ENCODE results near the gene STAT3. TPM values are rescaled to one million over a fixed set of nuclear protein-coding genes. Genes with fewer than 3 reads are reported as not detected.
"Not testable (repeated sequence)": the region's sequence is repeated elsewhere in the genome, so short reads cannot be mapped to it uniquely, and the experiment has no call there.

The STAT3 gene
- total and polyA plus RNA-seq, 8 donors = 31.3 to 207 (median 104) TPM

DNA sequence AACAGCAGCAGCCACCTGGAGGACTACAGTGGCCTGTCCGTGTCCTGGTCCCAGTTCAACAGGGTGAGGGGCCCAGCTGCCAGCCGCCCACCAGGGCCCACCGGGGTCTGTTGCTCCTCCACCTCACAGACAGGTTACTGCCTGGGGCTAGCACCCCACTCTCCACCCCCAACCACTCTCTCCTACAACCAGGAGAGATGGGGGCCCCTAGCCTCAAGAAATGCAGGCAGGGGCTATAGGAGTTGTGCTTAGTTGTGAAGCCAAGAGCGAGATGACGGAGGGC is 81.9 kb downstream of the STAT3 start:
- no peaks in the 10 kb centered on the region for H3K9me3 ChIP-seq
- peaks cover 44 to 100% (median 99%) of the 10 kb centered on the region in 4 donors for H3K36me3 ChIP-seq
- H3K4me3 ChIP-seq = no peak overlapping the region
- H3K4me1 ChIP-seq = peaks cover 8 to 25% (median 16%) of the 10 kb centered on the region in 4 donors
- 95 to 98% (median 97%) methylated on average over 5 of the region's 5 CpGs for WGBS, 5 donors
- TF ChIP-seq CTCF (IDR thresholded peaks at IDR 0.05) = no peak
- TF ChIP-seq POLR2A (IDR thresholded peaks at IDR 0.05) = no peak
- TF ChIP-seq EP300 (IDR thresholded peaks at IDR 0.05) = no peak
- TF ChIP-seq POLR2AphosphoS5 (IDR thresholded peaks at IDR 0.05) = no peak
- DNase-seq = no peak
- intact Hi-C loops (cut with DNase I; ENCODE audit: low total_unique reads) = no loop called here
- H3K27ac ChIP-seq = no peak overlapping the region
- no peaks in the 10 kb centered on the region for H3K27me3 ChIP-seq

DNA sequence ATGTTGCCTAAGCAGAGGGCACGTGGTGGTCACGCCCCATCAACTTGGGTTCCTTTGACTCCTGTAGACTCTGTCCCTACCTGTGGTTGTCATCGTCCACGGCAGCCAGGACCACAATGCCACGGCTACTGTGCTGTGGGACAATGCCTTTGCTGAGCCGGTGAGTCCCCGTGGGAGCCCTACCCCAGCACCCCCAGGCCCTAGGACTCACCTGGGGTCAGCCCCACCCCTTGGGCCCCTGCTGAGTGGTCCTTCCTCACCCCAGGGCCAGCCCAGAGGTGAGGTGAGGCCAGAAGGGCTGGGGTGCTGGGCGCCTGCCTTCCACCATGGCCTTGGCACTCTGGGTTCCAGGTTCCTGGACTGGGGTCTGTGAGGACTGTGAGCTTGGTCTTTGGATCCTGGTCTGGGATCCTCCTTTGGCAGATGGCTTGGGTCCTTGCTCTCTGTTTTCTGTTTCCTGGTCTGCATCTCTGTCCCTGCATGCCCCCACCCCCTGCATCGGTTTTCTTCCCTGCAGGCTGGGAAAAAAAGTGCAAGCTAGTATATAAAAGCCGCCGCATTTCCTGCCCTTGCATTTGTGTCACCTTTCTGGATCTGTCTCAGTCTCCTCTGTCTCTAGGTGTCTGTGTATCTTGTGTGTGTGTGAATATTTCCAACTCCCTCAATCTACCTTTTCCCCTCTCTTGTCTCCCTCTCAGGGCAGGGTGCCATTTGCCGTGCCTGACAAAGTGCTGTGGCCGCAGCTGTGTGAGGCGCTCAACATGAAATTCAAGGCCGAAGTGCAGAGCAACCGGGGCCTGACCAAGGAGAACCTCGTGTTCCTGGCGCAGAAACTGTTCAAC is 82.5 kb downstream of the STAT3 start:
- H3K4me1 ChIP-seq = peaks cover 3 to 19% (median 11%) of the 10 kb centered on the region in 4 donors
- peaks cover 45 to 100% (median 100%) of the 10 kb centered on the region in 4 donors for H3K36me3 ChIP-seq
- no peaks in the 10 kb centered on the region for H3K9me3 ChIP-seq
- no peak for TF ChIP-seq POLR2AphosphoS5 (IDR thresholded peaks at IDR 0.05)
- TF ChIP-seq EP300 (IDR thresholded peaks at IDR 0.05) = no peak
- no peak for TF ChIP-seq CTCF (IDR thresholded peaks at IDR 0.05)
- TF ChIP-seq POLR2A (IDR thresholded peaks at IDR 0.05) = no peak
- H3K27ac ChIP-seq = no peak overlapping the region
- H3K27me3 ChIP-seq = no peaks in the 10 kb centered on the region
- no peak overlapping the region for H3K4me3 ChIP-seq
- no peak for DNase-seq
- WGBS, 5 donors = 85 to 92% (median 86%) methylated on average over 13 to 18 of the region's 18 CpGs
- intact Hi-C loops (cut with DNase I; ENCODE audit: low total_unique reads) = no loop called here

DNA sequence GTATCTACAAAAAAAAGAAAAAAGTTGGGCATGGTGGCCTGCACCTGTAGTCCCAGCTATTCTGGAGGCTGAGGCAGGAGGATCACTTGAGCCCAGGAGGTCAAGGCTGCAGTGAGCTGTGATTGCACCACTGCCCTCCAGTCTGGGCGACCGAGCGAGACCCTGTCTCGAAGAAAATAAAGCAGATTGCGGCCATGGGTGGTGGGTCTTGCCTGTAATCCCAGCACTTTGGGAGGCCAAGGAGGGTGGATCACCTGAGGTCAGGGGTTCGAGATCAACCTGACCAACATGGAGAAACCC is 83.3 kb downstream of the STAT3 start:
- H3K27me3 ChIP-seq; H3K9me3 ChIP-seq; DNase-seq; intact Hi-C loops (cut with DNase I; ENCODE audit: low total_unique reads); H3K4me3 ChIP-seq; H3K27ac ChIP-seq: not testable (repeated sequence)
- WGBS, 5 donors = 93 to 99% (median 99%) methylated on average over 6 of the region's 6 CpGs
- Histone ChIP-seq H3K4me1 (peaks cover 0 to 12% (median 5%) of the 10 kb centered on the region in 4 donors), H3K36me3 (peaks cover 41 to 100% (median 99%) of the 10 kb centered on the region in 4 donors)

DNA sequence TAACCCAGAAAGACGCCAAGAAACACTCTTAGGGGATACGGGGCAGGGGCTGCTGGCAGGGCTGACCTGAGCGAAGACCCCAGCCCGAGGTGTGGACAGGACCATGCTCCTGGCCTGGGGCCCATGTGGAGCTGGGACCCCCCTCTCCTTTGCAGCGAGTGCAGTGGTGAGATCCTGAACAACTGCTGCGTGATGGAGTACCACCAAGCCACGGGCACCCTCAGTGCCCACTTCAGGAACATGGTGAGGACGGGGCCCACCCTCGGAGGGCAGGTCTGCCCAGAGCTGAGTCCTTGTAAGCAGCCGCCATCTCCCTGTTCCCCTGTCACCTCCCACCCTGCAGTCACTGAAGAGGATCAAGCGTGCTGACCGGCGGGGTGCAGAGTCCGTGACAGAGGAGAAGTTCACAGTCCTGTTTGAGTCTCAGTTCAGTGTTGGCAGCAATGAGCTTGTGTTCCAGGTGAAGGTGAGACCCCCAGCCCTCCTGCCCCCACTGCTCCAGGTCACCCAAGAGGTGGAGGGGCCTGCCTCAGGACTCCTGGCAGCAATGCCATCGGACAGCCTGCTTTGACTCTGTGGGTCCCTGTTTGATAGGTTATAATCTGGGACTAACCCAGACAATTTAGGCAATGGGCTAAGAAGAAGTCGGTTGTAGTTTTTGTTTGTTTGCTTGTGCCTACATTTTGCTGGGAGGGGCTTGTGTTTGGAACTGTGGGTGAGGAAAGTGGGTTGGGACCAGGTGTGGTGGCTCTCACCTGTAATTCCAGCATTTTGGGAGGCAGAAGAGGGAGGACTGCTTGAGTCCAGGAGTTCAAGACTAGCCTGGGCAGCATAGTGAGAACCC is 83.8 kb downstream of the STAT3 start:
- peaks cover 0 to 6% (median 2%) of the 10 kb centered on the region in 4 donors for H3K4me1 ChIP-seq
- H3K27ac ChIP-seq = no peak overlapping the region
- no peak for TF ChIP-seq POLR2A (IDR thresholded peaks at IDR 0.05)
- no peak for TF ChIP-seq POLR2AphosphoS5 (IDR thresholded peaks at IDR 0.05)
- TF ChIP-seq CTCF (IDR thresholded peaks at IDR 0.05) = no peak
- TF ChIP-seq EP300 (IDR thresholded peaks at IDR 0.05) = no peak
- WGBS, 5 donors = 92 to 96% (median 95%) methylated on average over 16 of the region's 16 CpGs
- intact Hi-C loops (cut with DNase I; ENCODE audit: low total_unique reads) = no loop called here
- peaks cover 43 to 97% (median 95%) of the 10 kb centered on the region in 4 donors for H3K36me3 ChIP-seq
- DNase-seq = no peak
- no peak overlapping the region for H3K4me3 ChIP-seq
- no peaks in the 10 kb centered on the region for H3K27me3 ChIP-seq
- no peaks in the 10 kb centered on the region for H3K9me3 ChIP-seq

Data from stomach (tissue), 9 donors.